Cardiac fibroblast (primary cell): ENCODE measurements around the gene RTN4.
"Not testable (repeated sequence)": the region's sequence is repeated elsewhere in the genome, so short reads cannot be mapped to it uniquely, and the experiment has no call there.

Experiments
- DNase-seq, 2 donors: peaks; one replicate each; pipeline versions ENCODE4 v3.0.0 to v3.0.0-alpha.2; 2010; ENCODE audit warnings: low read depth in 2 of 2
- H3K4me3 ChIP-seq, 2 donors: replicated peaks in 1 of 2; 1 replicate in 1 of 2; 2 replicates in 1 of 2; pipeline ENCODE4 v1.5.1; 2011; ENCODE audit warnings: low read depth in 2 of 2, low read length in 2 of 2, mild to moderate bottlenecking in 2 of 2, moderate library complexity in 1 of 2
- TF ChIP-seq, protein P1 (sequence below): IDR thresholded peaks from one replicate; pipeline ENCODE4 v1.5.1; 2011; ENCODE audit warnings: low read depth, mild to moderate bottlenecking, low read length, inconsistent platforms

RTN4 gene

GRCh38 chr2:55092439-55092838 lies 42.2 kb upstream of the RTN4 start:
- DNase-seq: no peak
- H3K4me3 ChIP-seq: no peak overlapping the region
- TF ChIP-seq, protein P1, sequence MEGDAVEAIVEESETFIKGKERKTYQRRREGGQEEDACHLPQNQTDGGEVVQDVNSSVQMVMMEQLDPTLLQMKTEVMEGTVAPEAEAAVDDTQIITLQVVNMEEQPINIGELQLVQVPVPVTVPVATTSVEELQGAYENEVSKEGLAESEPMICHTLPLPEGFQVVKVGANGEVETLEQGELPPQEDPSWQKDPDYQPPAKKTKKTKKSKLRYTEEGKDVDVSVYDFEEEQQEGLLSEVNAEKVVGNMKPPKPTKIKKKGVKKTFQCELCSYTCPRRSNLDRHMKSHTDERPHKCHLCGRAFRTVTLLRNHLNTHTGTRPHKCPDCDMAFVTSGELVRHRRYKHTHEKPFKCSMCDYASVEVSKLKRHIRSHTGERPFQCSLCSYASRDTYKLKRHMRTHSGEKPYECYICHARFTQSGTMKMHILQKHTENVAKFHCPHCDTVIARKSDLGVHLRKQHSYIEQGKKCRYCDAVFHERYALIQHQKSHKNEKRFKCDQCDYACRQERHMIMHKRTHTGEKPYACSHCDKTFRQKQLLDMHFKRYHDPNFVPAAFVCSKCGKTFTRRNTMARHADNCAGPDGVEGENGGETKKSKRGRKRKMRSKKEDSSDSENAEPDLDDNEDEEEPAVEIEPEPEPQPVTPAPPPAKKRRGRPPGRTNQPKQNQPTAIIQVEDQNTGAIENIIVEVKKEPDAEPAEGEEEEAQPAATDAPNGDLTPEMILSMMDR: no peak

GRCh38 chr2:55091681-55092080 lies 41.4 kb upstream of the RTN4 start:
- not testable (repeated sequence) for DNase-seq, H3K4me3 ChIP-seq

- peak; percentile 38 to 66 for DNase-seq
- TF ChIP-seq, protein P1: no peak
- no peak overlapping the region for H3K4me3 ChIP-seq
Observed at GRCh38 chr2:55090702-55091101, 40.5 kb upstream of the RTN4 start.

GRCh38 chr2:55089726-55090125 lies 39.5 kb upstream of the RTN4 start:
- no peak for DNase-seq
- no peak overlapping the region for H3K4me3 ChIP-seq
- TF ChIP-seq, protein P1: no peak

GRCh38 chr2:55088400-55088799 lies 38.1 kb upstream of the RTN4 start:
- no peak overlapping the region for H3K4me3 ChIP-seq
- TF ChIP-seq, protein P1: no peak
- DNase-seq: peak; percentile 68 to 70

GRCh38 chr2:55087936-55088335 lies 37.7 kb upstream of the RTN4 start:
- TF ChIP-seq, protein P1: no peak
- H3K4me3 ChIP-seq: no peak overlapping the region
- peak in 1 of 2 donors; percentile 55 for DNase-seq

GRCh38 chr2:55087501-55087900 lies 37.2 kb upstream of the RTN4 start:
- TF ChIP-seq, protein P1: no peak
- no peak overlapping the region for H3K4me3 ChIP-seq
- DNase-seq: no peak
